Measurements from ENCODE around the gene SBK3. TPM values are rescaled to one million over a fixed set of nuclear protein-coding genes. Genes with fewer than 3 reads are reported as not detected.
A peak's percentile ranks its signal among the peaks of the same experiment; 100 is the strongest.

Gene SBK3
- total RNA-seq, 4 donors from 2014 or later, result 0.22 to 1.0 TPM; not detected in 2

GRCh38 chr19:55554302-55554701 is 9.0 kb upstream of the SBK3 start:
- intact Hi-C loops (cut with DNase I), result no loop called here
- 87 to 93% methylated on average over 3 to 7 of the region's 9 CpGs for WGBS, 2 donors
- peaks cover 0 to 48% (median 0%) of the 10 kb centered on the region in 4 donors for H3K27me3 ChIP-seq

GRCh38 chr19:55553217-55554182 is 8.2 kb upstream of the SBK3 start:
- peaks cover 0 to 47% (median 0%) of the 10 kb centered on the region in 4 donors for H3K27me3 ChIP-seq
- intact Hi-C loops (cut with DNase I), result no loop called here
- TF ChIP-seq, protein P1, sequence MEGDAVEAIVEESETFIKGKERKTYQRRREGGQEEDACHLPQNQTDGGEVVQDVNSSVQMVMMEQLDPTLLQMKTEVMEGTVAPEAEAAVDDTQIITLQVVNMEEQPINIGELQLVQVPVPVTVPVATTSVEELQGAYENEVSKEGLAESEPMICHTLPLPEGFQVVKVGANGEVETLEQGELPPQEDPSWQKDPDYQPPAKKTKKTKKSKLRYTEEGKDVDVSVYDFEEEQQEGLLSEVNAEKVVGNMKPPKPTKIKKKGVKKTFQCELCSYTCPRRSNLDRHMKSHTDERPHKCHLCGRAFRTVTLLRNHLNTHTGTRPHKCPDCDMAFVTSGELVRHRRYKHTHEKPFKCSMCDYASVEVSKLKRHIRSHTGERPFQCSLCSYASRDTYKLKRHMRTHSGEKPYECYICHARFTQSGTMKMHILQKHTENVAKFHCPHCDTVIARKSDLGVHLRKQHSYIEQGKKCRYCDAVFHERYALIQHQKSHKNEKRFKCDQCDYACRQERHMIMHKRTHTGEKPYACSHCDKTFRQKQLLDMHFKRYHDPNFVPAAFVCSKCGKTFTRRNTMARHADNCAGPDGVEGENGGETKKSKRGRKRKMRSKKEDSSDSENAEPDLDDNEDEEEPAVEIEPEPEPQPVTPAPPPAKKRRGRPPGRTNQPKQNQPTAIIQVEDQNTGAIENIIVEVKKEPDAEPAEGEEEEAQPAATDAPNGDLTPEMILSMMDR (IDR thresholded peaks at IDR 0.05), result no peak
- no peak for TF ChIP-seq POLR2A (IDR thresholded peaks at IDR 0.05)
- H3K4me1 ChIP-seq, result peaks cover 0 to 10% (median 4%) of the 10 kb centered on the region in 3 donors
- no peaks in the 10 kb centered on the region for H3K36me3 ChIP-seq
- H3K9me3 ChIP-seq, result no peaks in the 10 kb centered on the region
- 49 to 51% methylated on average over 11 to 13 of the region's 13 CpGs for WGBS, 2 donors
- no peak overlapping the region for H3K27ac ChIP-seq
- no peak overlapping the region for H3K4me3 ChIP-seq
- no peak for DNase-seq

More at GRCh38 chr19:55554302-55554701, 9.0 kb upstream of the SBK3 start:
- H3K4me3 ChIP-seq, result no peak overlapping the region
- no peaks in the 10 kb centered on the region for H3K36me3 ChIP-seq
- no peaks in the 10 kb centered on the region for H3K9me3 ChIP-seq
- DNase-seq, result no peak
- H3K4me1 ChIP-seq, result peaks cover 0 to 10% (median 4%) of the 10 kb centered on the region in 3 donors
- H3K27ac ChIP-seq, result no peak overlapping the region
- TF ChIP-seq POLR2A (IDR thresholded peaks at IDR 0.05), result no peak
- TF ChIP-seq, protein P1 (IDR thresholded peaks at IDR 0.05), result no peak

DNA sequence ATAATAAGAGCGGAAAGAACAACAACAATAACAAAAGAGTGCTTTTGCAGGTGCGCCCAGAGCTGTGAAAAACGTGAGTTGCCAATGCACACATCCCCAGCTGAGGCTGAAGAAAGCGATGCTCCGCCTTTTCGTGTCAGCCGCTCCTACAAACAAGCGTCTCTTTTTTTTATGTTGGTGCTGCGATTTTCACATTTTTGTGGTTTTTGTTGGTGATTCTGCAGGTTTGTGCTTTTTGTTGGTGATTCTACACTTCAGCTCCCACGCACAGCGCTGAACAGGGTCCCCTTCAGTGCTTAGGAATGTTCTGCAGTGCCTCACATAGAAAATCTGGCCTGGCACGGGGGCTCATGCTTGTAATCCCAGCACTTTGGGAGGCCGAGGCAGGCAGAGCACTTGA is 7.3 kb upstream of the SBK3 start:
- 41 to 52% methylated on average over 9 to 13 of the region's 13 CpGs for WGBS, 2 donors
- intact Hi-C loops (cut with DNase I), result no loop called here

DNA sequence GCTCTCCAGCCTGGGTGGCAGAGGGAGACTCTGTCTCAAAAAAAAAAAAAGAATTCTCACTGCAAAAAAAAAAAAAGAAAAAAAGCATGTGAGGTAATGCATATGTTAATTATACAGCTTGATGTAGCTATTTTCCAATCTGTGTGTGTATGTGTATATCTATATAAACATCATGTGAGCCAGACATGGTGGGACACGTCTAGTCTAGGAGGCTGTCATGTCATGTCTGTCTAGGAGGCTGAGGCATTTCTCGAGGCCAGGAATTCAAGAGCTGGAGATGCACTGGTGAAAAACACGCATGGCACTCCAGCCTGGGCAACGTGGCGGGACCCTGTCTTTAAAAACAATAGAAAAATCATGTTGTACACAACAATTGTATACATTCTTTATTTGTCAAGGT is 6.9 kb upstream of the SBK3 start:
- H3K9me3 ChIP-seq, result no peaks in the 10 kb centered on the region
- TF ChIP-seq, protein P1 (IDR thresholded peaks at IDR 0.05), result no peak
- no peak for TF ChIP-seq POLR2A (IDR thresholded peaks at IDR 0.05)
- no peak for DNase-seq
- H3K36me3 ChIP-seq, result no peaks in the 10 kb centered on the region
- no peak overlapping the region for H3K27ac ChIP-seq
- H3K4me3 ChIP-seq, result no peak overlapping the region
- WGBS, 2 donors, result 48 to 70% methylated on average over 5 of the region's 5 CpGs
- peaks cover 0 to 19% (median 8%) of the 10 kb centered on the region in 3 donors for H3K4me1 ChIP-seq
- intact Hi-C loops (cut with DNase I), result no loop called here
- peaks cover 0 to 58% (median 0%) of the 10 kb centered on the region in 4 donors for H3K27me3 ChIP-seq

More for the DNA sequence above, 7.3 kb upstream of the SBK3 start:
- Histone ChIP-seq H3K4me3 (no peak overlapping the region), H3K27me3 (peaks cover 0 to 54% (median 0%) of the 10 kb centered on the region in 4 donors), H3K27ac (no peak overlapping the region), H3K36me3 (no peaks in the 10 kb centered on the region), H3K4me1 (peaks cover 0 to 15% (median 4%) of the 10 kb centered on the region in 3 donors), H3K9me3 (no peaks in the 10 kb centered on the region)
- DNase-seq, result no peak
- TF ChIP-seq, protein P1 (IDR thresholded peaks at IDR 0.05), result no peak
- no peak for TF ChIP-seq POLR2A (IDR thresholded peaks at IDR 0.05)

GRCh38 chr19:55550321-55550650 is 4.9 kb upstream of the SBK3 start:
- Histone ChIP-seq H3K27me3 (peaks cover 0 to 72% (median 0%) of the 10 kb centered on the region in 4 donors), H3K4me3 (no peak overlapping the region), H3K27ac (peak overlapping the region in 1 of 4 donors; percentile 48), H3K36me3 (no peaks in the 10 kb centered on the region), H3K9me3 (no peaks in the 10 kb centered on the region), H3K4me1 (peaks cover 0 to 36% (median 17%) of the 10 kb centered on the region in 3 donors)
- WGBS, 2 donors, result 58 to 87% methylated on average over 7 of the region's 7 CpGs
- TF ChIP-seq POLR2A (IDR thresholded peaks at IDR 0.05), result no peak
- TF ChIP-seq, protein P1 (IDR thresholded peaks at IDR 0.05), result no peak
- DNase-seq, result no peak
- intact Hi-C loops (cut with DNase I), result no loop called here

All from esophagus squamous epithelium (tissue), 5 donors.